Stomach (tissue), 9 donors: ENCODE data around the gene ZNF829. TPM values are rescaled to one million over a fixed set of nuclear protein-coding genes. Genes with fewer than 3 reads are reported as not detected.

ENCODE experiments used
- DNase-seq, 2 donors: peaks; one replicate each; pipeline versions ENCODE4 v3.0.0 to v3.0.0-alpha.2; 2013 to 2019
- H3K27ac ChIP-seq, 5 donors: fragments of 200-600 bp in 4 of 5; sonication (generic) in 4 of 5; one replicate each; pipeline ENCODE4 v1.5.1; 2013 to 2019; ENCODE audit warnings: mild to moderate bottlenecking in 1 of 5, moderate library complexity in 1 of 5
- H3K27me3 ChIP-seq, 3 donors: fragments of 200-600 bp; sonication (generic); one replicate each; pipeline ENCODE4 v1.5.1; 2017 to 2019; ENCODE audit warnings: mixed run types in 1 of 3
- H3K36me3 ChIP-seq, 4 donors: fragments of 200-600 bp; sonication (generic); 1 replicate in 3 of 4; 2 replicates in 1 of 4; pipeline ENCODE4 v1.5.1; 2016 to 2019
- H3K4me1 ChIP-seq, 4 donors: fragments of 200-600 bp; sonication (generic); one replicate each; pipeline ENCODE4 v1.5.1; 2016 to 2019
- H3K4me3 ChIP-seq, 4 donors: fragments of 200-600 bp; sonication (generic) in 3 of 4; one replicate each; pipeline ENCODE4 v1.5.1; 2016 to 2019; ENCODE audit warnings: mild to moderate bottlenecking in 1 of 4
- H3K9me3 ChIP-seq, 4 donors: fragments of 200-600 bp; sonication (generic); one replicate each; pipeline ENCODE4 v1.5.1; 2016 to 2019
- CTCF ChIP-seq, 7 experiments: fragments of 450-650 bp in 4 of 7; fragments of 200-600 bp in 3 of 7; sonication (generic) in 3 of 7; IDR thresholded peaks; one replicate each; pipeline ENCODE4 v1.5.1; 2016 to 2019; ENCODE audit warnings: antibody characterized with exemption in 7 of 7, control low read depth in 2 of 7, mild to moderate bottlenecking in 1 of 7
- EP300 ChIP-seq: sonication (generic); formaldehyde crosslinking; IDR thresholded peaks from one replicate; pipeline ENCODE4 v1.6.1; 2017; ENCODE audit warnings: antibody characterized with exemption
- POLR2A ChIP-seq, 4 donors: fragments of 450-650 bp; IDR thresholded peaks; one replicate each; pipeline ENCODE4 v1.6.1; 2016; ENCODE audit warnings: antibody characterized with exemption in 4 of 4, control low read depth in 2 of 4, mild to moderate bottlenecking in 1 of 4, moderate library complexity in 1 of 4
- POLR2AphosphoS5 ChIP-seq, 3 donors: sonication (generic); formaldehyde crosslinking; IDR thresholded peaks; one replicate each; pipeline ENCODE4 v1.6.1; 2016; ENCODE audit warnings: antibody characterized with exemption in 3 of 3
- WGBS, 5 donors: extraction: QIAGEN DNeasy Blood & Tissue Kit in 3 of 5; methylation state at CpG; one replicate each; pipeline versions ENCODE4 v1.1.5 to v1.1.7; 2013 to 2018; 5-methylcytosine and 5-hydroxymethylcytosine counted together
- intact Hi-C: fragments of 100-400 bp; cut with DNase I; formaldehyde crosslinking; loops from one replicate; pipeline ENCODE4 v1.15.1; 2023; ENCODE audit warnings: low total_unique reads
- polyA plus RNA-seq, 3 donors: library from polyadenylated mRNA; stranded (reverse); fragments of 200-250 nt; gene quantifications; one replicate each; pipeline ENCODE4 v1.2.3, GENCODE V29; 2013
- small RNA-seq, 4 donors: library from RNA; depleted of rRNA; stranded (forward); fragments of <200 nt; gene quantifications; one replicate each; pipeline ENCODE3, GENCODE V24; 2016
- total RNA-seq, 5 donors: library from RNA; depleted of rRNA; stranded (reverse); fragments of >200 nt; gene quantifications; one replicate each; pipeline versions ENCODE4 v1.1.0 to v1.2.3, GENCODE V29; 2014 to 2016
- donor health status: healthy with polysubstance abuse.
- donor health status: Bipolar disorder and iron deficiency.
- donor health status: healthy.

The ZNF829 gene
- total and polyA plus RNA-seq, 8 donors = 0.45 to 7.7 (median 1.1) TPM; not detected in 1

GRCh38 chr19:36849701-36850558 lies 66.2 kb downstream of the ZNF829 start:
- H3K36me3 ChIP-seq = peaks cover 5 to 41% (median 28%) of the 10 kb centered on the region in 4 donors
- peak overlapping the region; percentile 75 to 90 (median 87) for H3K27ac ChIP-seq
- no peaks in the 10 kb centered on the region for H3K27me3 ChIP-seq
- peak overlapping the region; percentile 72 to 91 (median 78) for H3K4me3 ChIP-seq
- 0 to 1% (median 0%) methylated on average over 36 of the region's 36 CpGs for WGBS, 5 donors
- intact Hi-C loops = loop anchor here (10.0 kb wide), 1 partner anchor 475 kb away; no protein-coding TSS in a partner anchor
- H3K9me3 ChIP-seq = peaks cover 0 to 30% (median 10%) of the 10 kb centered on the region in 4 donors
- peaks cover 12 to 36% (median 21%) of the 10 kb centered on the region in 4 donors for H3K4me1 ChIP-seq
- peak; percentile 90 to 97 for DNase-seq
- TF ChIP-seq EP300 (no peak), POLR2AphosphoS5 (IDR thresholded peaks at IDR 0.05) (peak in 2 of 3 donors; percentile 56 to 75), CTCF (IDR thresholded peaks at IDR 0.05) (no peak)

- H3K36me3 ChIP-seq = peaks cover 9 to 36% (median 24%) of the 10 kb centered on the region in 4 donors
- DNase-seq = no peak
- no peak overlapping the region for H3K4me3 ChIP-seq
- H3K27ac ChIP-seq = no peak overlapping the region
- peaks cover 12 to 36% (median 21%) of the 10 kb centered on the region in 4 donors for H3K4me1 ChIP-seq
- H3K9me3 ChIP-seq = peaks cover 0 to 28% (median 10%) of the 10 kb centered on the region in 4 donors
- TF ChIP-seq POLR2A (IDR thresholded peaks at IDR 0.05) = no peak
- TF ChIP-seq POLR2AphosphoS5 (IDR thresholded peaks at IDR 0.05) = no peak
- TF ChIP-seq CTCF (IDR thresholded peaks at IDR 0.05) = no peak
- TF ChIP-seq EP300 = no peak
- intact Hi-C loops = loop anchor here (10.0 kb wide), 1 partner anchor 477 kb away; no protein-coding TSS in a partner anchor
- 67 to 83% (median 81%) methylated on average over 1 of the region's 1 CpG for WGBS, 5 donors
- no peaks in the 10 kb centered on the region for H3K27me3 ChIP-seq
These were observed 68.1 kb downstream of the ZNF829 start for GRCh38 chr19:36847968-36848367.

GRCh38 chr19:36838784-36839324 lies 77.2 kb downstream of the ZNF829 start:
- Histone ChIP-seq H3K4me1 (peaks cover 9 to 29% (median 23%) of the 10 kb centered on the region in 4 donors), H3K27ac (peak overlapping the region; percentile 84 to 95 (median 92)), H3K36me3 (peaks cover 5 to 34% (median 16%) of the 10 kb centered on the region in 4 donors), H3K4me3 (peak overlapping the region; percentile 74 to 80 (median 76)), H3K9me3 (peaks cover 17 to 56% (median 34%) of the 10 kb centered on the region in 4 donors), H3K27me3 (no peaks in the 10 kb centered on the region)
- intact Hi-C loops = loop anchor here (10.0 kb wide), 1 partner anchor 64 kb away; the partner anchor contains the start of gene ZNF850
- TF ChIP-seq CTCF (IDR thresholded peaks at IDR 0.05) = no peak
- 5 to 18% (median 9%) methylated on average over 10 to 12 of the region's 12 CpGs for WGBS, 5 donors
- DNase-seq = no peak

Small RNA genes within 50 kb of the gene (small RNA-seq; reads per million reads assigned to genes)
- 0 reads per million in 4 donors for gene RF00019

Other genes with a start within 250 kb of the ZNF829 start
- gene ZNF461, start 249.5 kb downstream of the ZNF829 start, total RNA-seq = 10 to 100 TPM in 3 of 5 donors, 1 to 10 TPM in 1, not detected in 1; 4.5 to 24.6 (median 15.5) TPM
- gene ZNF461, start 249.5 kb downstream of the ZNF829 start, polyA plus RNA-seq = 1 to 10 TPM; 2.6 to 2.9 (median 2.9) TPM
- gene ZNF567, start 228.7 kb downstream of the ZNF829 start, total RNA-seq = 10 to 100 TPM in 3 of 5 donors, 1 to 10 TPM in 1, under 1 TPM in 1; 0.58 to 37.9 (median 16.7) TPM
- 1 to 10 TPM; 1.4 to 7.7 (median 3.2) TPM for gene ZNF567, start 228.7 kb downstream of the ZNF829 start, polyA plus RNA-seq
- 10 to 100 TPM in 1 of 5 donors, 1 to 10 TPM in 2, under 1 TPM in 1, not detected in 1; 0.89 to 10.1 (median 2.2) TPM for gene ZNF850, start 143.5 kb downstream of the ZNF829 start, total RNA-seq
- gene ZNF850, start 143.5 kb downstream of the ZNF829 start, polyA plus RNA-seq = under 1 TPM; 0.15 to 0.25 (median 0.19) TPM
- gene ZNF790, start 77.9 kb downstream of the ZNF829 start, total RNA-seq = 10 to 100 TPM in 1 of 5 donors, 1 to 10 TPM in 3, not detected in 1; 1.2 to 13.6 (median 8.2) TPM
- 1 to 10 TPM; 2.3 to 2.7 (median 2.6) TPM for gene ZNF790, start 77.9 kb downstream of the ZNF829 start, polyA plus RNA-seq
- 10 to 100 TPM in 2 of 5 donors, 1 to 10 TPM in 3; 4.9 to 24.1 (median 9.9) TPM for gene ZNF345, start 65.4 kb downstream of the ZNF829 start, total RNA-seq
- gene ZNF345, start 65.4 kb downstream of the ZNF829 start, polyA plus RNA-seq = 1 to 10 TPM; 1.6 to 3.7 (median 3.4) TPM
- 10 to 100 TPM in 2 of 5 donors, 1 to 10 TPM in 1, under 1 TPM in 1, not detected in 1; 0.87 to 27.0 (median 7.6) TPM for gene ZNF568, start within 50 bp of the ZNF829 start, total RNA-seq
- 1 to 10 TPM; 2.6 to 4.1 (median 3.2) TPM for gene ZNF568, start within 50 bp of the ZNF829 start, polyA plus RNA-seq
- 10 to 100 TPM in 2 of 5 donors, 1 to 10 TPM in 2, not detected in 1; 1.6 to 15.6 (median 8.6) TPM for gene ZNF420, start 162.1 kb upstream of the ZNF829 start, total RNA-seq
- 1 to 10 TPM; 2.1 to 6.6 (median 3.1) TPM for gene ZNF420, start 162.1 kb upstream of the ZNF829 start, polyA plus RNA-seq